B cell (primary cell): ENCODE measurements around the gene LIPG. TPM values are rescaled to one million over a fixed set of nuclear protein-coding genes. Genes with fewer than 3 reads are reported as not detected.

ENCODE experiments used
- ATAC-seq: fragments of 200-7000 bp; cut with Tn5 transposase; one replicate; pipeline ENCODE4 v1.10.0; 2021; ENCODE audit warnings: low read depth, mild to moderate bottlenecking, moderate number of reproducible peaks, moderate library complexity
- CTCF ChIA-PET: fragments of 350-600 bp; sonication (Branson Sonifier 250); formaldehyde crosslinking; loops from one replicate; lab custom pipeline; 2021; ENCODE audit warnings: antibody characterized with exemption, inconsistent platforms; lab: Charles Lee
- POLR2A ChIA-PET: fragments of 350-600 bp; sonication (Branson Sonifier 250); formaldehyde crosslinking; loops from one replicate; lab custom pipeline; 2021; ENCODE audit warnings: antibody characterized with exemption; lab: Charles Lee
- DNase-seq: peaks from one replicate; pipeline ENCODE4 v3.0.0; 2013
- H2AFZ ChIP-seq: 2 replicates; pipeline ENCODE4 v1.6.1; 2012; ENCODE audit warnings: mild to moderate bottlenecking, low read depth, low read length; ENCODE audit not compliant: insufficient read depth, poor library complexity, severe bottlenecking
- H3K27ac ChIP-seq, 2 donors: 1 replicate in 1 of 2; 2 replicates in 1 of 2; pipeline ENCODE4 v1.5.1; 2012 to 2013; ENCODE audit warnings: low read length in 2 of 2, mild to moderate bottlenecking in 2 of 2, moderate library complexity in 1 of 2
- H3K27me3 ChIP-seq, 4 experiments: fragments of 200-600 bp in 1 of 4; sonication (generic) in 1 of 4; replicated peaks in 1 of 4; 1 replicate in 2 of 4; 2 replicates in 2 of 4; pipeline versions ENCODE4 v1.6.1 to v1.7.0; 2013 to 2016; ENCODE audit warnings: low read length in 3 of 4, mild to moderate bottlenecking in 2 of 4, mixed read lengths in 1 of 4, moderate library complexity in 1 of 4; ENCODE audit not compliant: insufficient read depth in 4 of 4, control insufficient read depth in 3 of 4; ENCODE audit errors: control extremely low read depth in 1 of 4
- H3K36me3 ChIP-seq, 2 experiments: replicated peaks in 1 of 2; 1 replicate in 1 of 2; 2 replicates in 1 of 2; pipeline versions ENCODE4 v1.6.1 to v1.7.1; 2013; ENCODE audit warnings: low read length in 1 of 2; ENCODE audit not compliant: insufficient read depth in 2 of 2, control insufficient read depth in 1 of 2; ENCODE audit errors: control extremely low read depth in 1 of 2, extremely low read depth in 1 of 2
- H3K4me1 ChIP-seq, 2 donors: fragments of 200-600 bp in 1 of 2; sonication (generic) in 1 of 2; 1 replicate in 1 of 2; 2 replicates in 1 of 2; pipeline versions ENCODE4 v1.5.1 to v1.6.1; 2013 to 2017; ENCODE audit warnings: low read length in 2 of 2; ENCODE audit not compliant: control insufficient read depth in 2 of 2, insufficient read depth in 2 of 2
- H3K4me2 ChIP-seq: replicated peaks from 2 replicates; pipeline ENCODE3; 2012; ENCODE audit warnings: mild to moderate bottlenecking, low read depth, low read length; ENCODE audit not compliant: poor library complexity, severe bottlenecking
- H3K4me3 ChIP-seq, 5 experiments: fragments of 200-600 bp in 1 of 5; sonication (generic) in 1 of 5; 1 replicate in 3 of 5; 2 replicates in 2 of 5; pipeline versions ENCODE4 v1.5.1 to v1.7.0; 2011 to 2016; ENCODE audit warnings: low read length in 4 of 5, mild to moderate bottlenecking in 4 of 5, low read depth in 2 of 5, control low read depth in 1 of 5, moderate library complexity in 1 of 5; ENCODE audit not compliant: insufficient read depth in 1 of 5; ENCODE audit errors: control extremely low read depth in 1 of 5, extremely low read depth in 1 of 5
- H3K79me2 ChIP-seq: fragments of 200-600 bp; sonication (generic); one replicate; pipeline ENCODE4 v1.6.0; 2016; ENCODE audit warnings: low read length; ENCODE audit not compliant: control insufficient read depth, insufficient read depth
- H3K9ac ChIP-seq: fragments of 200-600 bp; sonication (generic); 2 replicates; pipeline ENCODE4 v1.6.1; 2017; ENCODE audit warnings: mild to moderate bottlenecking, low read length, moderate library complexity
- H3K9me3 ChIP-seq, 3 donors: one replicate each; pipeline versions ENCODE4 v1.6.1 to v1.7.1; 2013; ENCODE audit warnings: low read length in 2 of 3; ENCODE audit not compliant: control insufficient read depth in 2 of 3, insufficient read depth in 1 of 3; ENCODE audit errors: control extremely low read depth in 1 of 3
- H4K20me1 ChIP-seq: 2 replicates; pipeline ENCODE4 v1.6.0; 2012; ENCODE audit warnings: mild to moderate bottlenecking, low read length; ENCODE audit not compliant: insufficient read depth, control insufficient read depth, poor library complexity, severe bottlenecking
- H3K27ac Mint-ChIP-seq: one replicate; pipeline ENCODE4 v1.8.0; 2021; ENCODE audit warnings: mixed read lengths
- H3K27me3 Mint-ChIP-seq: one replicate; pipeline ENCODE4 v1.8.0; 2021; ENCODE audit warnings: mixed read lengths
- H3K4me1 Mint-ChIP-seq: one replicate; pipeline ENCODE4 v1.8.0; 2021; ENCODE audit warnings: mixed read lengths
- H3K4me3 Mint-ChIP-seq: one replicate; pipeline ENCODE4 v1.8.0; 2021; ENCODE audit warnings: mixed read lengths
- H3K9me3 Mint-ChIP-seq: one replicate; pipeline ENCODE4 v1.8.0; 2022; ENCODE audit warnings: mixed read lengths; ENCODE audit not compliant: insufficient read depth
- EZH2 ChIP-seq: IDR thresholded peaks from 2 replicates; pipeline ENCODE4 v1.6.1; 2012; ENCODE audit warnings: borderline replicate concordance, low read depth, mild to moderate bottlenecking, moderate library complexity, low read length; ENCODE audit not compliant: insufficient read depth, poor library complexity, severe bottlenecking
- WGBS: methylation state at CpG from one replicate; pipeline ENCODE4 v1.1.5; 2013; ENCODE audit warnings: missing lambda C conversion rate; ENCODE audit not compliant: insufficient coverage; 5-methylcytosine and 5-hydroxymethylcytosine counted together
- intact Hi-C: fragments of 100-400 bp; cut with micrococcal nuclease; formaldehyde crosslinking; loops from one replicate; pipeline ENCODE4 v1.10.0; 2022
- polyA plus RNA-seq: library from polyadenylated mRNA; depleted of rRNA; stranded (reverse); fragments of >200 nt; gene quantifications from 2 replicates; pipeline ENCODE4 v1.2.3, GENCODE V29; 2012
- total RNA-seq, 2 donors: library from RNA; stranded (reverse); fragments of 120-200 nt in 1 of 2; gene quantifications; 1 replicate in 1 of 2; 2 replicates in 1 of 2; pipeline versions ENCODE4 v1.2.3 to v1.2.4, GENCODE V29; 2013 to 2022
- TF ChIP-seq, protein P1 (sequence below): fragments of 200-600 bp; IDR thresholded peaks from one replicate; pipeline ENCODE4 v1.8.0; 2022; ENCODE audit warnings: antibody characterized with exemption, mild to moderate bottlenecking

Gene LIPG
- total and polyA plus RNA-seq, 2 donors (not counting 1 experiment from before 2014, with no cell fraction given): not detected

DNA sequence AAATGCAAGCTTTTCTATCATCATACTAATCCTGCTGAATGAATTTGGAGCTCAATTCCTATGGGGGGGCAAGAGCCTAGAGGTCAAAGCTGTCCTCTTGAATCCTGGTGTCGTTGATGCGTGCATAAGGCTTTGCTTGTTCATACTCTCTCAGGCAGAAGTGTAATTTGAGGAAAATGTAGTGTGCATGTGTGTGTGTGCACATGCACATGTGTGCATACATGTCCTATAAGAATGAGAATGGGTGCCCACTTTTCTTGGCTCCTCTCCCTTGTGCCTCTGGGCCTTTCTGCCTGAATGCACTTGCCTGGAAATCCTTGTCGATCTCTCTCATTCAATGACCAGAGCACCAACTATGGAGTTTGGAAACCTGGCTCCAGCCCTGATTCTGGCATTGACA lies 46.3 kb upstream of the LIPG start:
- Mint-ChIP-seq H3K27me3 (peaks cover 11% of the 10 kb centered on the region), H3K9me3 (no peaks in the 10 kb centered on the region), H3K4me3 (no peak overlapping the region), H3K4me1 (no peaks in the 10 kb centered on the region), H3K27ac (no peak overlapping the region)
- TF ChIP-seq, protein P1, sequence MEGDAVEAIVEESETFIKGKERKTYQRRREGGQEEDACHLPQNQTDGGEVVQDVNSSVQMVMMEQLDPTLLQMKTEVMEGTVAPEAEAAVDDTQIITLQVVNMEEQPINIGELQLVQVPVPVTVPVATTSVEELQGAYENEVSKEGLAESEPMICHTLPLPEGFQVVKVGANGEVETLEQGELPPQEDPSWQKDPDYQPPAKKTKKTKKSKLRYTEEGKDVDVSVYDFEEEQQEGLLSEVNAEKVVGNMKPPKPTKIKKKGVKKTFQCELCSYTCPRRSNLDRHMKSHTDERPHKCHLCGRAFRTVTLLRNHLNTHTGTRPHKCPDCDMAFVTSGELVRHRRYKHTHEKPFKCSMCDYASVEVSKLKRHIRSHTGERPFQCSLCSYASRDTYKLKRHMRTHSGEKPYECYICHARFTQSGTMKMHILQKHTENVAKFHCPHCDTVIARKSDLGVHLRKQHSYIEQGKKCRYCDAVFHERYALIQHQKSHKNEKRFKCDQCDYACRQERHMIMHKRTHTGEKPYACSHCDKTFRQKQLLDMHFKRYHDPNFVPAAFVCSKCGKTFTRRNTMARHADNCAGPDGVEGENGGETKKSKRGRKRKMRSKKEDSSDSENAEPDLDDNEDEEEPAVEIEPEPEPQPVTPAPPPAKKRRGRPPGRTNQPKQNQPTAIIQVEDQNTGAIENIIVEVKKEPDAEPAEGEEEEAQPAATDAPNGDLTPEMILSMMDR: no peak
- TF ChIP-seq EZH2: no peak
- no peak overlapping the region for H3K27ac ChIP-seq
- no peaks in the 10 kb centered on the region for H3K79me2 ChIP-seq
- no peaks in the 10 kb centered on the region for H3K36me3 ChIP-seq
- H2AFZ ChIP-seq: no peak overlapping the region
- ChIA-PET POLR2A (no interaction called here), CTCF (interaction anchor here (0.7 to 2.7 kb wide), 3 partner anchors 9 to 345 kb away, joined by 3 to 11 read pairs (median 4); no protein-coding TSS in a partner anchor)
- H3K27me3 ChIP-seq: no peaks in the 10 kb centered on the region
- DNase-seq: no peak
- ATAC-seq: no peak
- H3K4me1 ChIP-seq: no peaks in the 10 kb centered on the region
- no peak overlapping the region for H3K9ac ChIP-seq
- H3K4me2 ChIP-seq: no peak overlapping the region
- WGBS: 94% methylated on average over 3 of the region's 3 CpGs
- intact Hi-C loops: no loop called here
- no peaks in the 10 kb centered on the region for H4K20me1 ChIP-seq
- no peak overlapping the region for H3K4me3 ChIP-seq
- no peaks in the 10 kb centered on the region for H3K9me3 ChIP-seq

DNA sequence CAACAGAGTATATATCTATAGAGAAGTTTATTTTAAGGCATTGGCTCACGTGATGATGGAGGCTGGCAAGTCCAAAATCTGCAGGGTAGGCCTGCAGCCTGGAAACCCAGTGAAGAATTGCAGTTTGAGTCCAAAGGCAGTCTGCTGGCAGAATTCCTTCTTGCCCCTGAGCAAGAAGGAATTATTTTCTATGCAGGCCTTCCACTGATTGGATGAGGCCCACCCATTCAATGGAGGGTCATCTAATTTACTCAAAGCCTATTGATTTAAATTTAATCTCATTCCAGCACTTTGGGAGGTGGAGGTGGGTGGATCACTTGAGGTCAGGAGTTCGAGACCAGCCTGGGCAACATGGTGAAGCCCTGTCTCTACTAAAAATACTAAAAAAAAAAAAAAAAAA lies 44.4 kb upstream of the LIPG start:
- Histone ChIP-seq H3K4me1 (no peaks in the 10 kb centered on the region), H3K27ac (no peak overlapping the region), H3K36me3 (no peaks in the 10 kb centered on the region), H3K9ac (no peak overlapping the region), H4K20me1 (no peaks in the 10 kb centered on the region), H3K9me3 (no peaks in the 10 kb centered on the region), H2AFZ (no peak overlapping the region), H3K79me2 (no peaks in the 10 kb centered on the region), H3K27me3 (no peaks in the 10 kb centered on the region), H3K4me3 (no peak overlapping the region), H3K4me2 (no peak overlapping the region)
- no peaks in the 10 kb centered on the region for H3K9me3 Mint-ChIP-seq
- no peak for ATAC-seq
- TF ChIP-seq, protein P1: no peak
- no peak for TF ChIP-seq EZH2
- DNase-seq: no peak
- H3K4me3 Mint-ChIP-seq: no peak overlapping the region
- WGBS: 89% methylated on average over 1 of the region's 2 CpGs
- CTCF ChIA-PET: no interaction called here
- intact Hi-C loops: no loop called here
- peaks cover 13% of the 10 kb centered on the region for H3K27me3 Mint-ChIP-seq
- POLR2A ChIA-PET: no interaction called here
- no peaks in the 10 kb centered on the region for H3K4me1 Mint-ChIP-seq
- no peak overlapping the region for H3K27ac Mint-ChIP-seq
